HL-60/S4 treated with phorbol 12-myristate 13-acetate at 8.2 ng/mL for 4 days and 3 days (cell line): ENCODE results near the gene PAM16.
"Not testable (repeated sequence)": the region's sequence is repeated elsewhere in the genome, so short reads cannot be mapped to it uniquely, and the experiment has no call there.

ENCODE experiments used
- in situ Hi-C: fragments of 300-500 bp; cut with MboI; formaldehyde crosslinking; loops from 2 replicates; pipeline ENCODE4 v1.15.0; 2022; ENCODE audit warnings: low sequenced_read_pairs

The PAM16 gene

GRCh38 chr16:4350787-4351659, at the start of gene PAM16:
Gene PAM16 (minus strand): TSS chr16:4351321. CDS start chr16:4351234, 87 bp downstream.
- in situ Hi-C loops = no loop called here

GRCh38 chr16:4399001-4399730, 48.0 kb upstream of the PAM16 start:
- in situ Hi-C loops = no loop called here

DNA sequence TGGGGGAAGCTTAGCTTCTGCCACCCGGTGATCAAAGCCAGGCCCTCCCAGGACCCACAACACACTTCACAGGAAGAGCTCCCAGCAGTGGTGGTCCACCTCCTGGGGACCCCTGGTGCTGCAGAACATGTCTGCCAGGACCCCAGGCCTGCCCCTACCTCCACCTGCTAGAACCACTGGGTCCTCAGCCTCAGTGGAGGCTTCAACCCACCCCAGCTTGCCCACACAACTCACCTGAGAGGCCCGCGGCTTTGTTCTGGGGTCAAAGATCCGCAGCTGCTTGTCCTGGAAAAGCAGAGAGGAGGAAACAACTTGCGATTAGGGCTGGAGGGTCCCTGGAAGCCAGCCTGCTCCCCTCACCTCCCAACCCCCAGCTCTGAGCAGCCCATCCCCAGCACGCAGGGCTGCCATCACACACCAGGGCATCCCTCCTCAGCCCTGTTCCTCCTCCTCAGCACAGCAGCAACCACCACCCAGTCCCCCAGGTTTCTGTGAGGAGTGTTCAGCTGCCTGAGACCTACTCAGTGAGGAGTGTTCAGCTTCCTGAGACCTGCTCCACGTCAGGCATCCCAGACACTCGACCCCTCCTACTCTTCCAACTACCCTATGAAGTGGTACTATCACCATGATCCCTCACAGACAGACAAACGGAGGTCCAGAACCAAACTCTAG, 44.1 kb upstream of the PAM16 start:
- in situ Hi-C loops = no loop called here

GRCh38 chr16:4393850-4394249, 42.7 kb upstream of the PAM16 start:
- in situ Hi-C loops = not testable (repeated sequence)

DNA sequence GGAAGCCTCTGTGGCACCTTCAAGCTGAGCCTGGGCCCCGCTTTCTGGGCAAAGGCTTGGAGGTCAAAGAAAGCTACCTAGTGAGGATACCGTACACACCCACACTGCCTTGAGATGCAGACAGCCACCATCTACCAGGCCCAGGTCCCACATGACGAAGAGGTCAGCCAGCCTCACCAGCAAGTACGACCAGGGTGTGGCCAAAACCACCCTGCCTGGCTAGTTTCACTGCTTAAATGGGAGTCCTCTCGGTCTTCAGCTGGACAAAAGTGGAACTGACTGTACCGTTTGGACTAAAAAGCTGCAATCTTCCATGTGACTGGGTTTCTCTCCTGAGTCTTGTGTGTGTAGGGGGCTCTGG, 42.1 kb upstream of the PAM16 start:
- in situ Hi-C loops = no loop called here

DNA sequence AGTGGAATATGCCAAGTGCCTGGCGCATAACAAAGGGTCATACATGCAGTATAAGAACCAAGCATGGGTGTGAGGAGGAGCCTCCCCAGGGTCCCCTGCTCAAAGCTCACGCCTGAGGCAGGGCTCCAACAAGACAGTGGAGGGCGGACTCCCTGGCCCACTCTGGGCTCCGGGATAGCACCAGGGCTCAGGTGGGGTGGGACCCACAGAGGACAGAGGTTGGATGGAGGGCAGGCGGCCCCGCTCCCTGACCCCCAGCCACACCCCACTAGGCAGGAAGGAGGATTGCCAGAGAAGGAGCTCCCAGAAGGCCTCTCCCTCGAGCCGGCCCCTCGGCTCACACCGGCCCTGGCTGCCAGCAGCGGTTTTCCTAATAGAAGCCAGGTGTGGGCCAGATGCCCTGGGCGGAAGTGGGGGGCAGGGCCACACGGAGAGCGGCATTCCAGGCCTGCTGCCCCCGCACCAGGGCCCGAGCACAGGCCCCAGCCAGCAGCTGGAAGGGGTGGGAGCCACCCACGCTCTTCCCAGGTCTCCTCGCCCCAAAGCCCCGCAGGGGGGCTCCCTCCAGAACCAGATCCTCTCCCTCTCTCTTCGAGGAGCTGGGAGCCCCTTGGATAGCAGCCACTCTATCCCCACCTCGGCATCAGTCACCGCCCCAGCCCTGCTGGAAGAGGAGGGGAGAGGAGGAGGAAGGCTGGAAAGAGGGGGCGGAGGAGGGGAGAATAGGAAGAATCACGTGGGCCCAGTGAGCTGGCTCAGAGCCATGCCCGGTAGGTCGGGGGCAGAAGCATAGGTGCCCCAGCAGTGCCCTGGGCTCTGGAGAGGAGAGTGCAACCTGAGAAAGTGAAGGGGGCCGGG, 41.5 kb upstream of the PAM16 start:
- in situ Hi-C loops = no loop called here

DNA sequence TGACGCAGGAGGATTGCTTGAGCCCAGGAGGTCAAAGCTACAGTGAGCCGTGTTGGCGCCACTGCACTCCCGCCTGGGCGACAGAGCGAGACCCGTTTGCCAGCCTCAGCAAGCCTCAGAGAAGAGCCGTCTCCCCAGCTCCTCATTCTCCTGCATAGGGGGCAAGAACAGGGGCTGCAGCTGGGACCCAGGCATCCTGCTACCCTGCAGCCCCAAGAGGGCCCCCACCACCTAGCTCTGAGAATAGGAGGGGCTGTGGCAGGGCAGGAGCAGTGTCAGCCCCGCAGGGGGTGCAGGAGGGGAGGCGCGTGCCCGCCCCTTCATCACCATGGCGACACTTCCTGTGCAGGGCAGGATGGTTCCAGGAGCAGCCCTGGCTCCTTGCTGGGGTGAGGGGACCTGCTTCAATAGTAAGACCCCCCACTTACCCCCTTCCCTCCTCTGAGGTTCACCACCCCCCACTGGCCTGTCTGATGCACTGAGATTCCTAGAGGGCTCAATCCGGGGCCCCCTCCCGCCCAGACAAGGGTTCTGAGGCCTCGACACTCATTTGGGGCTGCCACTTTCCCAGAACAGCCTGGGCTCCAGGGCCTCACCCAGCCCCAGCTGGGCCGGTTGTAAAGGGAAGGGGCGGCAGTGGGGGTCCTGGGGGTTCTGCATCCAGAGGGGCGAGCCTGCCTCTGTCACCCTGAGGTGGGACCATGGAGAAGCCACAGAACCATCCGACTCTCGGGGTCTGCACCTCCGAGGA, 40.7 kb upstream of the PAM16 start:
- in situ Hi-C loops = no loop called here

DNA sequence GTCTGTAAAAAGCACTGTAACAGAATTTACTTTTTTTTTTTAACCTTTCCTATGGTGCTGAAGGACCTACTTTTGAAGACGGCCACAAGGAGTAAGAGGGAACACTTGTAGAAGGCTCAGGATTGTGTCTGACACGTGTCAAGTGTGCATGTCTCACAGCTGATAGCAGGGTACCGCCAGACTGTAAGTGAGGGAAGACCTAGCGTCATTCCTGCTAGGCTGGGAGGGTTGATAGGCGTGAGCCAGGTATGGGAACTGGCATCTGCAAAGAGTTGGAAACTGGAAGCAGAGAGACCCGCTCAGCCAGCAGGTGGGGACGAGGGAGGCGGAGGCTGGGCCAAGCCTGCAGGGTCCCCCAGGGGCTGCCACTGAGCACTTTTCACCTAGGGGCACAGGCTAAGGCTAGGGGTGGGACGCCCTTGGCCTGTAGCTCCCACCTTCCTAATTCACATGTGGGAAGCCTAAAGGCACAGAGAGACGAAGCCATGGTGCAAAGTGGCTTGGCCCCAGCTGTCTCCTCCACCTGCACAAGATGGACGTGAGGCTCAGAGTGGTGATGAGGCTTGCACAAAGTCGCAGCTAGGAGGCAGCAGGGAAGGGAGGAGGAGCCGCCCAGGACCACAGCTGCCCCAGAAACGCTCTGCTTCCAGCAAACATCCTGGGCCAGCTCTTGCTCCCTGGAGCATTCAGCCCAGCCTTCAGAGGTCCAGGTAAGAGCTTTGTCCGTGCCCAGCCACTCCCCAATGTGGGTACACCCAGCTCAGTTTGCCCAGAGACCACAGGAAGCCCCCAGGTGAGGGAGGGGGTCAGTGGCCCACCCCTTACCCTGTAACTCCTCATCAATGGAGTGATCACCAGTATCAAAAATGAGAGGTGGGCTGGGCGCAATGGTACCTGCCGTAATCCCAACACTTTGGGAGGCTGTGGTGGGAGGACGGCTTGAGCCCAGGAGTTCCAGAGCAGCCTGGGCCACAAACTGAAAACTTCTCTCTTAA, 39.4 kb upstream of the PAM16 start:
- in situ Hi-C loops = no loop called here

- in situ Hi-C loops = no loop called here
Observed at GRCh38 chr16:4389051-4389955, 38.2 kb upstream of the PAM16 start.

GRCh38 chr16:4388271-4389021, 37.3 kb upstream of the PAM16 start:
- in situ Hi-C loops = no loop called here

DNA sequence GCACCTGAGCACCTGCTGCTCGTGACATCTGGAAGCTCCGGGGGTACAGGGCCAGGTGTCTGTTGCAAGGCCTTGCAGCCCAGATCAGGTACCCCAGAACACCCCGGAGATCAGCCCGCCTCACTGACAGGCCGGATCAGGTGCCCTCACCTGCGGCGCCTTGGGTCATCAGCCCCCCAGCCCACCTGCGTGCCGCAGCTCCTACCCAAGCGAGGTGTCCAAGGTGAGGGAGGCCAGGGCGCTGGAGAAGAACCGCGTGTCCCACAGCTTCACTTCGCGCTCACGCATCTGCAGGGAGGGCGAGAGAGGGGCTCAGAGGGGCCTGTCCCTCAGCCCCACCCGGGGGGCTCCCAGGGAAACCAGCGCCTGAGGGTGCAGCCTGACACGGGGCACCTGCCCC, 36.7 kb upstream of the PAM16 start:
- in situ Hi-C loops = no loop called here

DNA sequence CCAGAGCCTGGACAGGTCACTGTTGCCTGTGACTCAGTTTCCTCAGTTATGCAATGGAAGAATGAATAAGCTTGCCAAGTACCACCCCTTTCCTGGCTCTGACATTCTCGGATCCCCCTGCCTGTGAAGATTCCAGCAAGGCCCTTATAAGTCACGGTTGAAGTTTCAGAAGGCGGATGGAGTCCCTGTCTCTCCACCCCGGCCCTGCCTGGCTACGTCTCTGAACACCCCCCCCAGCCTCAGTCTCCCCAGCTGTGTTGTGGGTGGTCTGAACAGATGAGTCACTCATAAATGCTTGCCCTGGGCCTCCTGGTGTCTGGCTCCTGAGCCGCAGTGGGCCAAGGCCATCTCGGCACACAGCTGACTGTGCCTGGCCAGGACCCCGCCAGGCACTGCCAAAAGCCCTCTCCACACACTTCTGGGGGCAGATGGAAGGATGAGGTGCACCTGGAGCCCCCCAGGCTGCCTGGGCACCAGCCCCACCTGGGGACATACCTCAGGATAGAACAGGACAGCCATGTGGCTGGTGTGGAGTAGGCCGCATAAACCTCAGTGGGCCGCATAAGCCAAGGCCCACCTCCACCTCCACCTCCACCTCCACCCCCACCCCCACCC, 35.9 kb upstream of the PAM16 start:
- in situ Hi-C loops = no loop called here

DNA sequence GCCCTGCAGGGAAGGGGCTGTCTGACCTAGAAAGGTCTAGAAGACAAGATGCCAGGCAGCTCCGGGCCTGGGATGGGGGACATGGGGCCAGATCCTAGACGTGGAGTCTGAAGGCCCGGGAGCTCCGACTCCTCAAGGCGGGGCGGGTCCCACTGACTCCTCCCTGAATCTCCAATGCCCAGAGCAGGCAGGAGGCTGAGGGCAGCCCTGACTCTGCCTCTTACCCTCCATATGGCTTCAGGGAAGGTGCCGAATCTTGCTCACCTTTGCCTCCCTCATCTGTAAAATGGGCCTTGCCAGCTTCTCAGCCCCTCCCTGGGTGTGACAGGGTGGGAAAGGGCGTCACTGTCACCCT, 35.3 kb upstream of the PAM16 start:
- in situ Hi-C loops = no loop called here

GRCh38 chr16:4385789-4386450, 34.8 kb upstream of the PAM16 start:
- in situ Hi-C loops = no loop called here

- in situ Hi-C loops = no loop called here
Observed at GRCh38 chr16:4385066-4385788, 34.1 kb upstream of the PAM16 start.

DNA sequence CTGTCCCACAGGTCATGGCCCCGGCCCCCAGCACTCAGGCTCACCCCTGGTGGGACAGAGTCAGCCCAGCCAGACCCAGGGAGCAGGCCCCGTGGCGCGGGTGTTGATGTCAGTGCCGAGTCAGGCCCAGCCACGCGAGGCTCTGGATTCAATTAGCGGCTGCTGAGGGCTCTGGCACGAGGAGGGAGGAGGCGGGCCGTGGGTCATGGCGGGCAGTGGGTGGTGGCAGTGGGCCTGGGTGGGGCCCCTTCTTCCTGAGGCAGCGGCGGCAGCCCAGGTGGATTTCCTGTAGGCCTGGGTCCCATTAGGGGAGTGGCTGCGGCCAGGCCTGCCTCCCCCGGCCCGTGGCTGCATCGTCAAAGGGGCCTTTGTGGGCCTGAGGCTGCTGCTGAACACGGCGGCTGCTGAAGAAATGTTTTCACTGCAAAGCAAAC, 33.4 kb upstream of the PAM16 start:
- in situ Hi-C loops = no loop called here
